NAMALWA (cell line): ENCODE measurements around the gene AJAP1.
"Not testable (repeated sequence)": the region's sequence is repeated elsewhere in the genome, so short reads cannot be mapped to it uniquely, and the experiment has no call there.

Experiments used
- DNase-seq: peaks from one replicate; pipeline ENCODE4 v3.0.0-alpha.2; 2015; ENCODE audit warnings: low spot score

The AJAP1 gene, protein sequence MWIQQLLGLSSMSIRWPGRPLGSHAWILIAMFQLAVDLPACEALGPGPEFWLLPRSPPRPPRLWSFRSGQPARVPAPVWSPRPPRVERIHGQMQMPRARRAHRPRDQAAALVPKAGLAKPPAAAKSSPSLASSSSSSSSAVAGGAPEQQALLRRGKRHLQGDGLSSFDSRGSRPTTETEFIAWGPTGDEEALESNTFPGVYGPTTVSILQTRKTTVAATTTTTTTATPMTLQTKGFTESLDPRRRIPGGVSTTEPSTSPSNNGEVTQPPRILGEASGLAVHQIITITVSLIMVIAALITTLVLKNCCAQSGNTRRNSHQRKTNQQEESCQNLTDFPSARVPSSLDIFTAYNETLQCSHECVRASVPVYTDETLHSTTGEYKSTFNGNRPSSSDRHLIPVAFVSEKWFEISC

DNA sequence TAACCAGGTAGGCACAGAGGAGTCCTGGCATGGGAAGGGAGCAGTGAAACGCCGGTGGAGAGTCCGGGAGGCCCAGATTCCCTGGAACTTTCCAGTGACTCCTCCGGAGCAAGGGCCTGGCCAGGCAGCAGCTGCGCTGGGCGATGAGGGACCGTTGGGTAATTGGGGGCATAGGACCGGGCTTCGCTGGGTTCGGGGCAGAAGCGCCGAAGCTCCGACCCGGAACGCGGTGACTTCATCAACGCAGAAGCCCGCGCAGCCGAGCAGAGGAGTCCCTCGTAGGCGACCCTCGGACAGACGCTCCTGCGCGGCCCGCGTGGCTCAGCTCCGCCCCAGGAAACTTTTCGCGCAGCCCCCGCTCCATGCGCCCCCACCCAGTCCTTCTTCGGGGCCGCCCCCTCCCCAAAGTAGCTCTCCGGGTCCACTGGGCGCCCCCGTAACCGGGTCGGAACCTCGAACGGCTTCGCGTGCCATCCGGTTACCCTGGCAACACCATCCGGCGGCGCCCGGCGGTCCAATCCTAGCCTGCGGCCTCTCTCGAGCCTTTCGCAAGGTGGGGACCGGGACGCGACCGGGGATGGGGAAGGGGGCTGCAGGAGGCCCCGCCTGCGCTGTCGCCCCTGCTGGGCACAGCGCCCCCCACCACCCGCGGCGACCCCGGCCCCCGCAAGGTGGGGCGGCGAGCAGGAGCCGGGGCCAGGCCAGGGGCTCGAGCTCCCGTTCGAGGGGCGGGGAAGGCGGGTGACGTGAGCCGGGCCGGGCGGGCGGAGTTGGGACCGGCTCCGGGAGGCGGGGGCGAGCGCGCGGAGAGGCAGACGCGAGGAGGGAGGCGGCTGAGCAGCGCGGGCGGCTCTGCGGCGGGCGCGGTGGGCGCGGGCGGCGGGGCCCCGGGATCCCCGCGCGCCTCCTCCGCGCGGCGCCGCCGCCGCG is at the start of gene AJAP1:
AJAP1 (plus strand) TSS at position 814 of the 930 bp plus-strand sequence. CDS start 817 bp downstream, outside the sequence.
- no peak for DNase-seq

DNA sequence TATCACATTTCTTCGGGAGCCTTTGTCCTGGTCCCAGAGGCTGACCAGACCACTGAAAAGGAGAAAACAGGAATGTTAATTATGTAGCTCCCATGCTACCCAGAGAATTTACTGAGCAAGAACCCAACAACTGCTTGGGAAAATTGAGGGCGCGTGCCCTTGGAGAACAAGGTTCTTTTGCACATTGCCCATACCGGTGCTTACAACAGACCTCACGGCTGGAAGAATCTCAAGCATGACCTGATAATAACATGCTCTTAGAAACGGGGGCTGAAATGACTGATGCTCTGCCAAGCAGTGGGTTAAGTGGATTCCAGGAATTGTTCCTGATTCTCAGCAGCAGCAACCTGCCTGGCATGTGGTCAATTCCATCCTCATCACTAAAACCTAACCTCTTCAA is 49.3 kb upstream of the AJAP1 start:
- no peak for DNase-seq

DNA sequence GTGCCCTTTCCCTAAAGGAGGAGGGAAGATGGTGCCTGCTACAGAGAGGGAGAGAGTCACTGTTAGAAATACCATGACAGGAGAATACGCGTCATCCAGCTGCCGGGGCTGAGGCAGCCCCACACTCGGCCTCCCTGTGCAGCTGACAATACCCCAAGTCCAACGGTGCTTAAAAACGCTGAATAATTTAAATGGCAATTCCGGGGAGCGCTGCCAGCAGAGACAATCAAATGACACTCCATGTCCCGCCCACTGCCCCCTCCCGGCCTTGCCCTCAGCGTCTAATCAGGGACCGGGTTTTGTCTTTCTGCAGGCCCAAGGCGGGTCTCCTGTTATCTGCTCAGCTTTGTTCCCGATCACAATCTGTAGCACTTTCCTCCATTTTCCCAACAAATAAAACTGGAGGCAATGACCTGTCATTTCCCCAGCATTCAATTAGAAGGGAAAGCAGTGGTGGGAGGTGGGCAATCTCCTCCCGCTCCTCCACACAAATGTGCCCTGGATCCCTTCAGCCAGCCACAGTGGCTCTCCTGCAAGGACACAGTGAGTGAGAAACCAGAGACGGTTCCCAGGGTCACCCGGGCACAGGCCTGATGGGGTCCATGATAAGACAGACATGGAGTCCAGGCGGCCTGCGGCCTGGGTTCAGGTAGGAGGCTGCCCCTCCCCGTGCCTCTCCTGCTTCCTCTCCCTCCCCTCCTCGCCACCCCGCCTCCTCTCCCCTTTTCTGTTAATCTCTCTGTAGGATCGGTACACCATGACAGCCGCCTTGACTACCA is 42.7 kb upstream of the AJAP1 start:
- DNase-seq, result no peak

DNA sequence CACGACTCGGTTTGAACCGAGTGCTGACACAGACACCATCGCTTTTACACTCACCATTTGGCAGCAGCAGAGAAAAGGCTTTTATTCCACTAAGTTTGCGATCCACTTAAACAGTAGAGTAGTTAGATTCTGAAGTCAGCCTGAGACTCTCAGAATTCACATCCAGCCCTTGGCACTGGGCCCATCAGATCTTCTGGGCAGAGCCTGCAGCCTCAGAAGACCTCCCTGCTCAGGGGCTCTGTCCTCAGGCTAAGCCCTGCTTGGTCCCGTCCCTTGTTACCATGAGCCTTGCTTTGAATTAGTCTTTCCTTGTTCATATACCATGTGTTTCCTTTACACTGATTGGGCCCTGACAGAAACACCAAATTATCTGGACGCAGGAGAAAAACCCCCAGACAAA is 41.4 kb upstream of the AJAP1 start:
- DNase-seq, result no peak

DNA sequence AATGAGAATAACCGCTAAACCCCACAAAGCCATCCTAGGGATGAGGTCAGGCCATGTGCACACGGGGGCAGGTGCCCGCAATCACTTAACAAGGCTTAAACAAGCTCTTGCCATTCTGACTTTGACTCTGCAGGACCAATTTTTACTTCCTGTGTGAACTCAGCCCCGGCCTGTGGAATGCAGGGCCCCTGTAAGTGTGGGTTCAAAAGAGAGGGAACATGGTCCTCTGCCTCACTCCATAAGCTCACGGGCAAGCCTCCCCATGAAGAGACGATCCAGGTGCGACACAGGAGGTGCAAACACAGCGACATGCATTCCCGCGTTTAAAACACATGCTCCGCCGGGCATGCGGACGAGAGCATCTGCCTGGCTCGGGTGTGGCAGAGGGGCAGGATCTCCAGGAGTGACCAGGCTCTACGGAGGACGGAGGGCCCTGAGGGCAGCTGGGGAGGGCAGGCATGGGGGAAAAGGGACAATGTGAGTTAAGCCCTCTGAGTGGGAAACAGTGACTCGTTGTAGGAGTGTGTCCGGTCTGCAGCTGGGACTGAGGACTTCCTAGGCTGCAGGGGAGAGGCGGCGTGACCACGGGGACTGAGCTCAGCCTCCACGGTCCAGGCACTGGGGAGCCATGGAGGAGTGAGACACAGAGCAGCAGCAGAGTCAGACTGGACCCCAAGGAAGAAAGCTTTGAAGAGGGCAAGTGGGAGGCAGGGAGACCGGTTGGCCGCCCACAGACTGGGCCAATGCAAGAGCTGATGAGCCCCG is 40.6 kb upstream of the AJAP1 start:
- DNase-seq, result no peak

DNA sequence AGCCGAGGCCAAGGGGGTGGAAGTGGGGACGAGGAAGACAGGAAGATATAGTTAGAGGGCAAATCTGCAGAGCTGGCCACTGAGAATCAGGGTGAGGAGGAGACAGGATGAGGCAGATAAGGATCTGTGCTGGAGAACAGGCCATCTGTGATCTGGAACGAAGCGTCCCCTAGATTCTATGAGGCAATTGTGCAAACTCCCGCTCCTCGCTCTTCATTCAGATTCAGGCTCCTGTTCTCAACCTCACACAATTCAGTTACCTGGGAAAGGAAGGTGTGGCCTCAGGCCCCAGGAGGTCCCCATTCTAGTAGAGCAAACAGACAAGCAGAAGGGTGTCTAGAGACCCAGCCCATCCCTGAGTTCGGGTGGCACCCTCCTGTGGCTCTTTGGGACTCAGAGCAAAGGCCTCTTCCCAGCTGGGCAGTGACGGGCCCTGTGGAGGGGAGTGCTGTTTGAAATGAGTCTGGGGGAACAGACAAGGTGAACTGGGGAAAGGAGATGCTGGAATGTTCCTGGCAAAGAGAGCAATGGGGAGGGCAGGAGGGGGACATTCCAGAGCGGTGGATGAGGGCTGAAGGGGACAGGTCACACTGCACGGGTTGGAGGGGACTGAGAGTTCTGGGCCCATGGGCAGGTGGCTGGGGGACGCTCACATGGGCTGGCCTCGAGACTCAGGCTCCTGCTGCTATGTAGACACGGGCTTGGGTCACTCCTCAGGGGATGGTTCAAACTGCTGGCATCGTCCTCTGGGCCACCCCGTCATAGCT is 39.9 kb upstream of the AJAP1 start:
- no peak for DNase-seq

DNA sequence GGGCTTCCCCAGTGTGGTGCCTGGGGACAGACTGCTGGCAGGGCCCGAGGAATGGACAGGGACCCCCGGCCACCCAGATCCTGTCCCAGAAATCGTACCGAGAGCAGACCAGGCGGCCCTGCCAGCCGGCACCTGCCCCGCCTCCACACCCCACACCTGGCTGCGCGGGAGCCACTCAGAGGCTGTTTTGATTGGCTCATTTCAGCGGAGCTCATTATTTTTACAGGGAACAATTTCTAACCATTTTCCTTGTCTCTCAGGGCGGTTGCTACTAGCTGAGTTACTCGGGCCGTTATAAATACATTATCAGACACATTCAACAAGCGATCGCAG is 39.3 kb upstream of the AJAP1 start:
- DNase-seq, result no peak

DNA sequence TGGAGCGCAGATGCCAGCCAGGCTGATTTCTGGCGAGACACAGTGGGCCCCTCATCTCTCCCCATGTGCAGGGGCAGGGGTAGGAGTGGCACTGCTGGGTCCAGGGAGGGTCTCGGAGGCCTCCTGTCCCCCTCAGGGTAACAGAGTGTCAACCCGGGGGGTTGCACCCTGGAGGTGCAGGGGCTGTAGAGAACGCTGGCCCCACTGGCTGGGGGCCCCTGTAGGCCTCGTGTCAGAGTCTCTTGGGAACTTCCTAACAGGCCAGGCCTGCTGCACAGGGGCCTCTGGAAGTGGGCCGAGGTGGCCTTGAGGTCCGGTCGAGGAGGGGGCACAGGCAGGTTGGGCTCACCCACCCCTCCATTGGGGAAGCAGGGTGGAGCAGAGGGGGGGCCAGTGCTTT is 38.9 kb upstream of the AJAP1 start:
- DNase-seq, result no peak

DNA sequence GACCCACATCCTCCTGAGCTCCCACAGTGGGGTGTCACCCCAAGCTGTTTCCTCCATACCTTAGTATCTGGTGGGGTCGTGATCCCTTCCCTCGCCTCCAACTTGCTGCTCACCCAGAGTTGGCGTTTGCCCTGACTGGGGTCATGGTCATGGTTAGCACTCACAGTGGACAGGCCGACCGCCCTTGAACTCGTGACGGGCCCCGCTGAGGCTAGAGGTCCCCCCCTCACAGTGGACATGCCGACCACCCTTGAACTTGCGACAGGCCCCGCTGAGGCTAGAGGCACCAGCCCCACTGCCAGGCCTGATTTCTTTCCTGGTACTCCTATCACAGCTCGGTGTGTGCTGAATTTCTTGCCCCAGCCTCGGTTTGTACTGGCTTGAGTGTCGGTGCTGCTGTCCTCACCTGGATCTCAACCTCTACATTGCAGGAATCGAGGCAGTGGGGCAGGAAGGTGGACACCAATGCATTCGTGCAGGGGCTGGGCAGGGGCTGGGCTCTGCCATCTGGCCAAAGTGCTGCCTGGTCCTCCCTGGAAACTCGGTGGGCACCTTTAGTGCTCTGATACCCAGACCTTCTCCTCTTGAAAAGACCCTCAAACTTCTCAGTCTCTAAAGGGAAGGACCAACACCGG is 37.5 kb upstream of the AJAP1 start:
- DNase-seq, result no peak

DNA sequence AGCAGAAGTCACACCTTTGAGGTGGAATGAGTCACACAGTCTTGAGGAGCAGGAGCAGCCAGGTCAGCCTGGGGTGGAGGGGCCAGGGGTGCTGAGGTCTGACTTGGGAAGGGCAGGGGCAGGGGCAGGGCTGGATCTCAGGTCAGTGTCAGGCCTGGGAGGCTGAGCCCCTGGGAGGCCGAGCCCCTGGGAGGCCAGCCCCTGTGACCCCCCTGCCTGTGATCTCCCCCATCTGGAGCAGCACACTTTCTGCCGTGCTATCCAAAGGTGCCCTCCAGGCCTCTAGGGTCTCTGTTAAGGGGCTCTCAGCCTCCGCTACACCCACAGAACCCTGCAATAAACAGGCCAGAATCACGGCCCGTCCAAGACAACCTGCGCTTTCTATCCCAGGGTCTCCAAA is 36.9 kb upstream of the AJAP1 start:
- DNase-seq, result no peak

DNA sequence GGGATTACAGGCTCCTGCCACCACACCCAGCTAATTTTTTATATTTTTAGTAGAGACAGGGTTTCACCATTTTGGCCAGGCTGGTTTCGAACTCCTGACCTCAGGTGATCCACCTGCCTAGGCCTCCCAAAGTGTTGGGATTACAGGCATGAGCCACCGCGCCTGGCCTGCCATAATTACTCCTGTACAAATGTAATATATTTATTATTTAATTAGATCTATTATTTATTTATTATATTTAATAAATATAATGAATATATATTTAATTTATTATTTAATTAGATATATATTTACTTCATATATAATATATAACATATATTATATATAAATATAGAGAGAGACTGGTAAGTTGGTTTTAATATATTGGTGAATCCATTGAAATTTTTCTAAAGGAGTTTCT is 35.6 kb upstream of the AJAP1 start:
- DNase-seq, result not testable (repeated sequence)

DNA sequence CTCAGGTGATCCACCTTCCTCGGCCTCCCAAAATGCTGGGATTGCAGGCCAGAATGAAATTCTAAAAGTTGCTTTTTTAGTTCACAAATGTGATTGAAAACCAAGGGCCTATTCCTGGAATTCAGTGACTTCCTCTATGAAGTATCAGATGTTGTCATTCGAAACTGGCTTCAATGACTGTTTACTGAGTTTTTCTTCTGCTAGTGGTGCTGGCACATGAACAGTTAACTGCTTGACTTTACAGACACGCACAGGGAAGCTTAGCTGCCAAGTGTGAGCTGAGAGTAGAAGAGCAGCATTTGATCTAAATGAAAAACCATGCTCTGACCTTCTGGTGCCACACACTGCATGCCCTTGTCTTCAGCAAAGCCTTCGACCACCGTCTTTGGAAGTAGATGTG is 32.8 kb upstream of the AJAP1 start:
- no peak for DNase-seq

DNA sequence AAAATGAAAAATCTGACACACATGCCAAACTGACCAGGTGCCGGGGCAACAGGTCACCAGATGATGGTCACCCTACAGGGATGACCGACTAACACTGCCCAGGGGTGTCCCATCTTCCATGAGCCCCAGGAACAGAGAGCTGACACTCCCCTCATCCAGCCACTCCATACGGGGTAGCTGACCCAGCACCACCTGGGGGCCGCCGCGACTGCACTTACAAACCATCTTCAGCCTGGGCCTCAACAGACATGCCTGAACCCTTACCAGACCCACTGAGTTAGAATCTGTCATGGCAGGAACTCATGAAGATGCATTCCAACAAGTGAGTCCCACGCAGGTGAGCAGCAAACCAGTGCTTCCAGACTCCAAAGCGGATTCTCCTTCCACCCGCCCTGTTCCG is 31.6 kb upstream of the AJAP1 start:
- DNase-seq, result no peak

DNA sequence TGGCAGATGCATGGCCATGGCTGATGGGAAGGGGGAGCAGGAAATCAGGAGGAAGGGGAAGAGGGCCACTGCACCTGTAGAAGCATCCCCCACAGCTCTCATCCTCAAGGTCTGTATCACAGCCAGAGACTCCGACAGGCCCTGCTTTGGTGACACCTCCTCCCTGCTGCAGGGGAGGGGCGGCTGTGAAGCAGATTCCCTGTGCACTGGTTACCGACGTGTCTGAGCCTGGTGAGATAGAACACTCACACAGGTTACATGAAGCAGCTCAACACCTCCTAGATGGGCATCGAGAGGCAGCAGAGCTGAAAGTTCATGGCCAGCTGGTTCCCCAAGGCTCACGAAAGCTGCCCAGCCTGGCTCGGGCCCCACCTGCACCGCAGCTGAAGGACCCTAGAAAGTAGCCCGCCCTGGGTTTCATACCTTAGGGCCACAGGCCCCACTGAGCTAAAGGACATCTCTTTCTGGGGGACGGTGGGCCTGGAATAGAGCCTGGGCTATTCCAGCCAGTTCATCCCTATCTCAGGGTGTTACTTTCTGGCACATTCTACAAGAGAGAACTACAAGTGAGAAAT is 30.2 kb upstream of the AJAP1 start:
- DNase-seq, result no peak

DNA sequence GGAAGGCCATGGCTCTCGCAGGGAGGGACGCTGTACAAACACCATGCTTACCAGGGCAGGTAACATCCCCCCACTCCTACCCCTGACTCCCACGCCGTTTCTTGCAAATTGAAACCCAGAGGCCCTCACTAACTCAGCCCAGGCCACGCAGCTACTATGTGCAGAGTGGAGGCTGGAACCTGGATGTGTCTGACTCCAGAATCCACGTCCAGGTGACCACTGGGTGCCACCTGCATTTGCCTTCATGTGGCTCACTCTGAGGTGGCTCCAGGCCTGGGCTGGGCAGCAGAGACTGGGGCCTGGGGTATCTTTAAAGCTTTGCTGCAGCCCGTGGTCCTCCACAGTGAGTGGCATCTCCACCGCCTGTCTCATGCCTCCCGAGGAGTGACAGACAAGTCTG is 29.6 kb upstream of the AJAP1 start:
- DNase-seq, result no peak

DNA sequence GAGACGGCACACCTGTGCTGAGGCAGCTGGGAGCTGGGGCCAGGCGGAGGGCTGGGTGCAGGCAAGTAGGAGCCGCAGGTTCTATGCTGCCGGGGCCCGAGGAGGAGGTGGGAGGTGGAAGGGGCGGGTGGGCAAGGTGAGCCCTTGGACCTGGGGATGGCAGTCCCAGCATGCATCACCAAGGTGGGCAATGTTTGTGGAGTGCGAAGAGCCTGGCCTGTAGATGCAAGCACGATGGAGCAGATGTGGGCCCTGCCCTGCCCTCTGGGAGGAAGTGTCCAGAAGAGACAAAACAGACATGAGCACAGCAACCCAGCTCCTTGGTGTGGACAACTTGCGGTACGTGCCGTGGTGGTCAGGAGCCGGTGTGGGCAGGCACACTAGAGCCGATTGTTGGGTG is 28.3 kb upstream of the AJAP1 start:
- DNase-seq, result no peak

DNA sequence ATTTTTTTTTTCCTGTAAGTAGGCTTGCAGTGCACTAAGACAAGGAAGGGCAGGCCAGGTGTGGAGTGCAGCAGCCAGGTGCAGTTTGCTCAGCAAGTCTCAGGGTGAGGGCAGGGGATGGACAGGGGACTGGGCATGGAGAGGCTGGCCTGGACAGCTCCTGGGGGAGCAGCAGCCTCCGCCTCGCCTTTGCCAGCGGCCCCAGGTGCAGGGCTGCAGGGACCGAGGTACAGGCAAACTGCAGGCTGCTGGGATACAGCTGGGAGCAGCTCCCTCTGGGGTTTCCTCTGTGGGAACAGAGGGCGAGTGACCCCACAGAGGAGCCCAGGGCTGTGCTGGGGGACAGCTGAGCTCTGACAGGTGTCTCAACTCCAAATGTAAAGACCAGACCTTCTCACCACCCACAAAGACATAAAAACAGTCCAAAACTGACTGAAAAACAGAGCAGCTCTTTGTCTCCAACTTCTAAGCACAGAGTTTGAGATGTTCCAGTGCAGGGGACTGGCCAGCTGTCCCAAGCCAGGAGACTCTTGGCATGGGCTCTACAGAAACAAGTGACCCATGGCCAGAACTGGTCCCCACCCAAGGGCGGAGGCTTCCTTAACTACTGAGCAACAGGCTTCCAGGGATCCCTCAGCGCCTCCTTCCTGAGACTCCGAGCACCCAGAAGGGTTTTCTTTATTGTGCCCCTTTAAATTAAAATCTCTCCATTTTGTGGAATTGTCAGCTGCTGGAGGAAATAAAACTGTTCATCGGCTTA is 27.7 kb upstream of the AJAP1 start:
- DNase-seq, result no peak

DNA sequence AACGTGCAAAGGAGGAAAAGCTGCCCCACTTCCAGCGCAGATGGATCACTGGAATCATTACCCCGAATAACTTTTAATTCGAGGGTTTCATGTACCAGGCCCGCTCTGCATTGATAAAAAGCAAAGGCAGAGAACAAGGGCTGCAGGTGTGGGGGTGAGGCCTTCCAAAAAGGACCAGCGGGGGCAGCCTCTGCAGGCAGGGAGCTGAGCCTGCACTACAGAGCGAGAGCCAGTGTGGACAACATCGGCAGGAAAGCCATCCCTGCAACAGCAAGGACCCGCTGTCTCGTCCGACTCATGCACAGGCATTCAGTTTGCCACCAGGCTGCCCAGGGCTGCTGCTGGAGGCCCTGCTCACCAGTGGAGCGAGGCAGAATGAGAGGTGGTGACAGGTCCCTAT is 27.1 kb upstream of the AJAP1 start:
- DNase-seq, result no peak

DNA sequence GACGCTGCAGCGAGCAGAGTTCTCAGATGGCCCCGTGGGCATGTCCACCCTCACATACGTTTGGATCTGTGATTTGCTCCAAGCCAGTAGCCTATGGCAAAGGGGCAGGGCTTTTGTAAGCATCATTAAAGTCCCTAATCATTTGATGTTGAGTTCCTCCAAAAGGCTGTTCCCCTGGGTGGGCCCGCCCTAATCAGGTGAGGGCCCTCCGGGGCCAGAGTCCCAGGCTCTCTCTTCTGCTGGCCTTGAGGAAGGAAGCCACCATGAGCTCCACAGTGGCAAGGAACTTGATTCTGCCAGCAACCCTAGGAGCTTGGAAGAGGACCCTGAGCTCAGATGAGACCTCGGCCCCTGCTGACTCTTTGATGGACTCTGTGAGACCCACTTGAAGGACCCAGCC is 25.4 kb upstream of the AJAP1 start:
- no peak for DNase-seq
